HepG2 (cell line): ENCODE results near the gene GIPC1. TPM values are rescaled to one million over a fixed set of nuclear protein-coding genes. Genes with fewer than 3 reads are reported as not detected.

ENCODE experiments used
- ATAC-seq: fragments of 200-7000 bp; cut with Tn5 transposase; 3 replicates; pipeline ENCODE4 v1.9.1; 2020; ENCODE audit warnings: mild to moderate bottlenecking, moderate library complexity
- BruUV-seq: library from RNA; stranded (reverse); fragments of 400-500 nt; replicated peaks from 2 replicates; lab custom pipeline; 2021; lab: Mats Ljungman, UMichigan
- CTCF ChIA-PET: fragments of 300-600 bp; formaldehyde crosslinking; extraction: SDS; loops from one replicate; lab custom pipeline; 2021; ENCODE audit warnings: low total read pairs, inconsistent platforms, low intra/inter-chr PET ratio; lab: Yijun Ruan, JAX
- POLR2A ChIA-PET: fragments of 350-600 bp; sonication (Branson Sonifier 250); formaldehyde crosslinking; loops from one replicate; lab custom pipeline; 2020; ENCODE audit warnings: antibody characterized with exemption, inconsistent platforms; lab: Yijun Ruan, JAX
- DNase-seq: peaks from one replicate; pipeline ENCODE4 v3.0.0-alpha.2; 2015; ENCODE audit warnings: low spot score
- FAIRE-seq: peaks from 3 replicates; lab custom pipeline; 2011; peaks lifted over from hg19 to GRCh38; lab: Jason Lieb, UNC
- H2AFZ ChIP-seq: one replicate; pipeline ENCODE4 v1.6.1; 2011; ENCODE audit warnings: low read length, inconsistent platforms
- H3K27ac ChIP-seq: fragments of 300-600 bp; 3 replicates; pipeline ENCODE4 v1.8.0; 2011; ENCODE audit warnings: mixed run types, mild to moderate bottlenecking, mixed read lengths, low read length, inconsistent platforms; ENCODE audit not compliant: insufficient read depth; ENCODE audit errors: extremely low read length
- H3K27me3 ChIP-seq, 2 experiments: fragments of 200-600 bp in 1 of 2; 2 replicates in 1 of 2; 3 replicates in 1 of 2; pipeline versions ENCODE4 v1.6.0 to v1.8.0; 2011; ENCODE audit warnings: low read length in 2 of 2, mild to moderate bottlenecking in 2 of 2, moderate library complexity in 2 of 2, inconsistent platforms in 1 of 2; ENCODE audit not compliant: insufficient read depth in 2 of 2, control insufficient read depth in 1 of 2
- H3K36me3 ChIP-seq, 2 experiments: fragments of 200-600 bp in 1 of 2; replicated peaks in 1 of 2; 2 replicates in 1 of 2; 3 replicates in 1 of 2; pipeline versions ENCODE4 v1.5.1 to v1.8.0; 2011; ENCODE audit warnings: low read length in 2 of 2, inconsistent platforms in 1 of 2; ENCODE audit not compliant: insufficient read depth in 2 of 2, control insufficient read depth in 1 of 2
- H3K4me1 ChIP-seq: 2 replicates; pipeline ENCODE4 v1.5.1; 2012; ENCODE audit warnings: low read length, inconsistent platforms; ENCODE audit not compliant: insufficient read depth
- H3K4me2 ChIP-seq: 2 replicates; pipeline ENCODE4 v1.6.0; 2011; ENCODE audit warnings: low read depth, low read length, inconsistent platforms
- H3K4me3 ChIP-seq, 3 experiments: fragments of 200-600 bp in 1 of 3; sonication (generic), shearing (Covaris generic) in 1 of 3; replicated peaks in 1 of 3; 2 replicates each; pipeline ENCODE4 v1.5.1; 2011 to 2016; ENCODE audit warnings: low read length in 3 of 3, inconsistent platforms in 2 of 3, low read depth in 2 of 3, mild to moderate bottlenecking in 2 of 3, control low read depth in 1 of 3, mixed read lengths in 1 of 3; ENCODE audit not compliant: insufficient read depth in 1 of 3
- H3K79me2 ChIP-seq: one replicate; pipeline ENCODE4 v1.6.1; 2011; ENCODE audit warnings: low read length, inconsistent platforms; ENCODE audit not compliant: insufficient read depth
- H3K9ac ChIP-seq: 2 replicates; pipeline ENCODE4 v1.6.0; 2011; ENCODE audit warnings: mild to moderate bottlenecking, low read depth, low read length, inconsistent platforms; ENCODE audit not compliant: insufficient read depth
- H3K9me3 ChIP-seq: 2 replicates; pipeline ENCODE4 v1.5.1; 2012; ENCODE audit warnings: mild to moderate bottlenecking, low read length
- H4K20me1 ChIP-seq: 2 replicates; pipeline ENCODE4 v1.6.0; 2011; ENCODE audit warnings: inconsistent platforms, mild to moderate bottlenecking, low read length, moderate library complexity; ENCODE audit not compliant: insufficient read depth
- EP300 ChIP-seq, 3 experiments: sonication (generic) in 1 of 3; formaldehyde crosslinking in 1 of 3; IDR thresholded peaks; 2 replicates each; pipeline versions ENCODE4 v1.5.1 to v1.6.1; 2011 to 2020; ENCODE audit warnings: low read depth in 2 of 3, low read length in 2 of 3, borderline replicate concordance in 1 of 3, improper control_type of control experiment in 1 of 3, mild to moderate bottlenecking in 1 of 3, missing genetic modification reagents in 1 of 3, moderate library complexity in 1 of 3
- GTF3A ChIP-seq: sonication (generic); formaldehyde crosslinking; conservative IDR thresholded peaks from 2 replicates; pipeline ENCODE4 v1.4.0; 2020; ENCODE audit warnings: mild to moderate bottlenecking, missing genetic modification reagents
- HNRNPH1 ChIP-seq: fragments of 200-400 bp; formaldehyde crosslinking; optimal IDR thresholded peaks from 2 replicates; pipeline ENCODE3; 2017; ENCODE audit warnings: mild to moderate bottlenecking, low read depth, low read length
- NCOR1 ChIP-seq: fragments of 200-600 bp; sonication (generic); IDR thresholded peaks from 2 replicates; pipeline ENCODE4 v1.7.0; 2017; ENCODE audit warnings: antibody characterized with exemption, low read length, borderline replicate concordance
- PCBP1 ChIP-seq: fragments of 200-400 bp; formaldehyde crosslinking; IDR thresholded peaks from 2 replicates; pipeline ENCODE4 v1.6.1; 2017; ENCODE audit warnings: mild to moderate bottlenecking, low read depth, low read length, borderline replicate concordance
- PHF20 ChIP-seq: sonication (generic); formaldehyde crosslinking; IDR thresholded peaks from 2 replicates; pipeline ENCODE4 v1.5.0; 2020; ENCODE audit warnings: mild to moderate bottlenecking, missing genetic modification reagents
- SALL1 ChIP-seq: sonication (generic); formaldehyde crosslinking; IDR thresholded peaks from 2 replicates; pipeline ENCODE4 v1.8.0; 2022; ENCODE audit warnings: mild to moderate bottlenecking, missing genetic modification reagents
- SMAD9 ChIP-seq: sonication (generic); formaldehyde crosslinking; IDR thresholded peaks from 2 replicates; pipeline ENCODE4 v1.5.1; 2020; ENCODE audit warnings: mild to moderate bottlenecking, missing genetic modification reagents
- SRSF9 ChIP-seq: fragments of 200-400 bp; formaldehyde crosslinking; IDR thresholded peaks from 2 replicates; pipeline ENCODE4 v1.6.1; 2018; ENCODE audit warnings: borderline replicate concordance, mild to moderate bottlenecking, low read depth, low read length; ENCODE audit not compliant: insufficient read depth, poor library complexity, severe bottlenecking
- SUZ12 ChIP-seq: fragments of 150-350 bp; IDR thresholded peaks from 2 replicates; pipeline ENCODE4 v1.6.1; 2014; ENCODE audit warnings: low read depth, low read length
- TAF15 ChIP-seq: fragments of 200-400 bp; formaldehyde crosslinking; IDR thresholded peaks from one replicate; pipeline ENCODE4 v1.6.1; 2018; ENCODE audit warnings: mild to moderate bottlenecking, low read depth, low read length; ENCODE audit not compliant: poor library complexity, severe bottlenecking
- THAP11 ChIP-seq: IDR thresholded peaks from 2 replicates; pipeline ENCODE4 v1.6.1; 2016; ENCODE audit warnings: missing biosample characterization, missing genetic modification reagents
- ZFYVE20 ChIP-seq: sonication (generic); formaldehyde crosslinking; IDR thresholded peaks from 2 replicates; pipeline ENCODE4 v1.8.0; 2023; ENCODE audit warnings: low read depth, mild to moderate bottlenecking, moderate library complexity, missing genetic modification reagents, borderline replicate concordance
- ZNF354B ChIP-seq: sonication (generic); formaldehyde crosslinking; IDR thresholded peaks from 2 replicates; pipeline ENCODE4 v1.8.0; 2022; ENCODE audit warnings: mild to moderate bottlenecking, missing genetic modification reagents
- ZNF446 ChIP-seq: sonication (generic); formaldehyde crosslinking; IDR thresholded peaks from 2 replicates; pipeline ENCODE4 v1.5.0; 2020; ENCODE audit warnings: mild to moderate bottlenecking, missing genetic modification reagents
- ZNF772 ChIP-seq: sonication (generic); formaldehyde crosslinking; IDR thresholded peaks from 2 replicates; pipeline ENCODE4 v1.5.0; 2020; ENCODE audit warnings: mild to moderate bottlenecking, missing genetic modification reagents
- WGBS: methylation state at CpG from one replicate; pipeline ENCODE4 v1.1.6; 2017; ENCODE audit warnings: low lambda C conversion rate; 5-methylcytosine and 5-hydroxymethylcytosine counted together
- in situ Hi-C: cut with HindIII; loops from 2 replicates; pipeline ENCODE4 v1.10.0; 2017; ENCODE audit warnings: low pct_unique_long_range_greater_than_20kb; ENCODE audit not compliant: extremely low pct_ligation_motif_present
- intact Hi-C: fragments of 100-400 bp; cut with micrococcal nuclease; formaldehyde crosslinking; loops from one replicate; pipeline ENCODE4 v1.10.0; 2022; ENCODE audit not compliant: unreplicated experiment
- polyA plus RNA-seq, 8 experiments: library from polyadenylated mRNA; depleted of rRNA in 3 of 8; stranded (reverse) in 7 of 8; unstranded in 1 of 8; fragments of >200 nt; fragmentation: Illumina TruSeq in 4 of 8; extraction: Trizol in 4 of 8; gene quantifications; 2 replicates each; pipeline versions ENCODE4 v1.2.1 to v1.2.3, GENCODE V29; 2011 to 2016; ENCODE audit warnings: low read depth in 4 of 8, missing spikeins in 1 of 8, mixed read lengths in 1 of 8; ENCODE audit not compliant: insufficient read depth in 1 of 8
- total RNA-seq, 5 experiments: library from RNA; depleted of rRNA; stranded (reverse); fragments of >200 nt; fragmentation: Illumina TruSeq; extraction: Trizol; gene quantifications; 2 replicates each; pipeline ENCODE4 v1.2.3, GENCODE V29; 2016; ENCODE audit warnings: low read depth in 1 of 5
- TF ChIP-seq, protein P1 (sequence below): sonication (generic); formaldehyde crosslinking; IDR thresholded peaks from 2 replicates; pipeline ENCODE4 v1.5.0; 2020; ENCODE audit warnings: missing genetic modification reagents, mild to moderate bottlenecking, borderline replicate concordance
- TF ChIP-seq, protein P2 (sequence below): sonication (generic); formaldehyde crosslinking; IDR thresholded peaks from 2 replicates; pipeline ENCODE4 v1.4.0; 2020; ENCODE audit warnings: mild to moderate bottlenecking, missing genetic modification reagents

GIPC1 gene
- total and polyA plus RNA-seq, 2 of the 13 experiments (the other 11 are each of a cell fraction or from before 2014, with no cell fraction given) = 27.1 to 48.1 TPM

- TF ChIP-seq, protein P1, sequence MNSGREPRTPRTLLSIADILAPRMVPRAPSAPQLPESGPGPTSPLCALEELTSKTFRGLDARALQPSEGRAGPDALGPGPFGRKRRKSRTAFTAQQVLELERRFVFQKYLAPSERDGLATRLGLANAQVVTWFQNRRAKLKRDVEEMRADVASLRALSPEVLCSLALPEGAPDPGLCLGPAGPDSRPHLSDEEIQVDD (CRISPR knock-in tag) = no peak
- no peak for TF ChIP-seq PHF20
- no peak for TF ChIP-seq TAF15
Observed at GRCh38 chr19:14520543-14520942, 24.6 kb upstream of the GIPC1 start (continued).

DNA sequence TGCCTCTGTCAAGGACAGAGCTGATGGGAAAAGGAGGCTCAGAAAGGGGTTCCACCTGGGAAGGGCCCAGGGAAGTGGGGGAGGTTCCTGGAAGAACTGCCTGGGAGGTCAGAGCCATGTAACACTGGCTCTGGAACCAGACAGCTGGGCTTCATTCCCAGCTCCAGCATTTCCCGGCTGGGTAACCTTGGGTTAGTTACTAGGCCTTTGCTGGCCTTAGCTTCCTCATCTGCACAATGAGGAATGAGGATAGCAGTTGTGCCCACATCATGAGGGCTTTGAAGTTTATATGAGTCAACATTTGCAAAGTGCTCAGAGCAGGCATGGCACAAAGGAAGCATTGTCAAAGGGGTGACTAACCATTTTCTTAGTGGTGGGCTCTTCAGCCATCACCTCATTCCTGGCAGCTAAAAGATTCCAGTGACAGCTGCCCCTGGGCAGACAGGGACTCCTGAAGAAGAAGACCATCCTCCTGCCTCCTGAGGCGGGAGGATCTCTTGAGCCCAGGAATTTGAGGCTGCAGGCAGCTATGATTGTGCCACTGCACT is 24.0 kb upstream of the GIPC1 start:
- CTCF ChIA-PET = no interaction called here
- H3K9ac ChIP-seq = peak overlapping the region; percentile 81
- H3K79me2 ChIP-seq = peaks cover 31% of the 10 kb centered on the region
- peak overlapping the region in 1 of 3 experiments; percentile 70; a peak in 2 of 6 replicates for H3K4me3 ChIP-seq
- peak overlapping the region; percentile 75 for H3K4me2 ChIP-seq
- no TSS peak for BruUV-seq
- in situ Hi-C loops (no loop called here), intact Hi-C loops (loop anchor here (1.0 kb wide), 1 partner anchor 9 kb away; the partner anchor contains the start of gene TECR)
- POLR2A ChIA-PET = interaction anchor here (0.9 to 5.8 kb wide), 13 partner anchors 9 to 54 kb away, joined by 3 to 123 read pairs (median 6); partner anchors contain the start of genes GIPC1, NDUFB7 and TECR
- H3K36me3 ChIP-seq = peaks cover 9 to 17% of the 10 kb centered on the region in 2 experiments
- 11% methylated on average over 1 of the region's 2 CpGs for WGBS
- peaks cover 26% of the 10 kb centered on the region for H4K20me1 ChIP-seq
- H3K9me3 ChIP-seq = no peaks in the 10 kb centered on the region
- H2AFZ ChIP-seq = no peak overlapping the region
- H3K27me3 ChIP-seq = no peaks in the 10 kb centered on the region; a peak in 1 of 5 replicates
- DNase-seq (peak; percentile 99), ATAC-seq (peak; percentile 71), FAIRE-seq (peak; percentile 90)
- H3K4me1 ChIP-seq = peaks cover 60% of the 10 kb centered on the region
- H3K27ac ChIP-seq = peak overlapping the region; percentile 97
- peak; percentile 77 for TF ChIP-seq SALL1 (CRISPR knock-in tag)
- peak; percentile 77 for TF ChIP-seq THAP11
- TF ChIP-seq, protein P2, sequence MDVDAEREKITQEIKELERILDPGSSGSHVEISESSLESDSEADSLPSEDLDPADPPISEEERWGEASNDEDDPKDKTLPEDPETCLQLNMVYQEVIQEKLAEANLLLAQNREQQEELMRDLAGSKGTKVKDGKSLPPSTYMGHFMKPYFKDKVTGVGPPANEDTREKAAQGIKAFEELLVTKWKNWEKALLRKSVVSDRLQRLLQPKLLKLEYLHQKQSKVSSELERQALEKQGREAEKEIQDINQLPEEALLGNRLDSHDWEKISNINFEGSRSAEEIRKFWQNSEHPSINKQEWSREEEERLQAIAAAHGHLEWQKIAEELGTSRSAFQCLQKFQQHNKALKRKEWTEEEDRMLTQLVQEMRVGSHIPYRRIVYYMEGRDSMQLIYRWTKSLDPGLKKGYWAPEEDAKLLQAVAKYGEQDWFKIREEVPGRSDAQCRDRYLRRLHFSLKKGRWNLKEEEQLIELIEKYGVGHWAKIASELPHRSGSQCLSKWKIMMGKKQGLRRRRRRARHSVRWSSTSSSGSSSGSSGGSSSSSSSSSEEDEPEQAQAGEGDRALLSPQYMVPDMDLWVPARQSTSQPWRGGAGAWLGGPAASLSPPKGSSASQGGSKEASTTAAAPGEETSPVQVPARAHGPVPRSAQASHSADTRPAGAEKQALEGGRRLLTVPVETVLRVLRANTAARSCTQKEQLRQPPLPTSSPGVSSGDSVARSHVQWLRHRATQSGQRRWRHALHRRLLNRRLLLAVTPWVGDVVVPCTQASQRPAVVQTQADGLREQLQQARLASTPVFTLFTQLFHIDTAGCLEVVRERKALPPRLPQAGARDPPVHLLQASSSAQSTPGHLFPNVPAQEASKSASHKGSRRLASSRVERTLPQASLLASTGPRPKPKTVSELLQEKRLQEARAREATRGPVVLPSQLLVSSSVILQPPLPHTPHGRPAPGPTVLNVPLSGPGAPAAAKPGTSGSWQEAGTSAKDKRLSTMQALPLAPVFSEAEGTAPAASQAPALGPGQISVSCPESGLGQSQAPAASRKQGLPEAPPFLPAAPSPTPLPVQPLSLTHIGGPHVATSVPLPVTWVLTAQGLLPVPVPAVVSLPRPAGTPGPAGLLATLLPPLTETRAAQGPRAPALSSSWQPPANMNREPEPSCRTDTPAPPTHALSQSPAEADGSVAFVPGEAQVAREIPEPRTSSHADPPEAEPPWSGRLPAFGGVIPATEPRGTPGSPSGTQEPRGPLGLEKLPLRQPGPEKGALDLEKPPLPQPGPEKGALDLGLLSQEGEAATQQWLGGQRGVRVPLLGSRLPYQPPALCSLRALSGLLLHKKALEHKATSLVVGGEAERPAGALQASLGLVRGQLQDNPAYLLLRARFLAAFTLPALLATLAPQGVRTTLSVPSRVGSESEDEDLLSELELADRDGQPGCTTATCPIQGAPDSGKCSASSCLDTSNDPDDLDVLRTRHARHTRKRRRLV (CRISPR knock-in tag) = no peak
- no peak for TF ChIP-seq PCBP1
- no peak; the same call in 1 of the 2 replicates for TF ChIP-seq NCOR1
- no peak for TF ChIP-seq ZFYVE20 (CRISPR knock-in tag)
- TF ChIP-seq GTF3A = no peak
- no peak for TF ChIP-seq SMAD9 (CRISPR knock-in tag)
- no peak for TF ChIP-seq ZNF354B (CRISPR knock-in tag)
- TF ChIP-seq HNRNPH1 = no peak
- TF ChIP-seq SRSF9 = no peak
- no peak for TF ChIP-seq SUZ12
- TF ChIP-seq ZNF772 (CRISPR knock-in tag) = no peak
- TF ChIP-seq EP300 (IDR thresholded peaks at IDR 0.05; ENCODE audit: low read depth in 2 of 2, low read length in 2 of 2) = peak; percentile 79 to 89; a peak in 3 of 4 replicates
- TF ChIP-seq EP300 (CRISPR knock-in tag; IDR thresholded peaks at IDR 0.05; ENCODE audit: borderline replicate concordance) = peak; percentile 95
- TF ChIP-seq ZNF446 (CRISPR knock-in tag) = no peak
